ENCODE measurements around the gene ADSL.

ADSL gene

DNA sequence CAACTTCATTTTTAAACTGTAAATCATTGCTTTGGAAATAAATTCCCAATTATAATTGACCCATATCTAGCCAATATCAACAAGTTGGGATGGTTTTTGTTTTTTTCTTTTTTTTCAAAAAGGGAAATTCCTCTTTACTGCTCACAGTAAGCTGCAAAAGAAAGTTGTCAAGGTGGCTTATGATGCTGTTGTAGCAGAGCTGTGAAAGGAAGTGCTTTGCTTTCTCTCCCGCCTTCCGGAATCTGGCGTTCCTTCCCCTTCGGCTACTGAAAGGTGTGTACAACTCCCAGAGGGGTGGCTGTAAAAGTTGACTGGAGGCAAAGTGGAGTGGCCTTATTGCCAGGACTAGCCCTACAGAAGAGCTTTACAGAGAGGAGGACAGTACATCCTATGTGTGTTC is 16.2 kb upstream of the ADSL start:
- Histone ChIP-seq H3K4me1 (ENCODE audit: control insufficient read depth, insufficient read depth, low read length) (peaks cover 43% of the 10 kb centered on the region), H3K36me3 (ENCODE audit: control insufficient read depth, insufficient read depth, low read length) (no peaks in the 10 kb centered on the region), H3K9ac (ENCODE audit: low read depth, low read length) (no peak overlapping the region), H3K27me3 (ENCODE audit: control insufficient read depth, insufficient read depth, low read length) (no peaks in the 10 kb centered on the region), H3K9me3 (ENCODE audit: control insufficient read depth, insufficient read depth, low read length) (no peaks in the 10 kb centered on the region), H3K4me3 (ENCODE audit: low read depth, low read length) (no peak overlapping the region)

DNA sequence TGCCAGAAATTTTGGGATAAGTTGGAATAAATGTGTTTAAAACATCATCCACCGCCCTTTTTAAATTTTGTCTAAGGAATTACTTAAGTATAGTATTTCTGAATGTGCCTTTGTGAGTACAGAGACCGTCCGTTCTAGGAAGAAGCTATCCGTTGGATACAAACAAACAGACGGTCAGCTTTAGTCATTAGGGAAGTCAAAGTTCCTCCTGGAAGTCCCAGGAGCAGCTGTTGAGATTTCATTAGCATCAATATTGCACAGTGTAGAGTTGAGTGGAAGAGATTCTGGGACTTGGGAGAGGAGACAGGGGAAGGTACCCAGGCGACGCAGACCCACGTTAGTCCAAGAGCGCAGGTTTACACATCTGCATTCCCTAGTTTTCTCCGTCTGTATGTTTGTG is 15.7 kb upstream of the ADSL start:
- Histone ChIP-seq H3K9me3 (ENCODE audit: control insufficient read depth, insufficient read depth, low read length) (no peaks in the 10 kb centered on the region), H3K9ac (ENCODE audit: low read depth, low read length) (no peak overlapping the region), H3K36me3 (ENCODE audit: control insufficient read depth, insufficient read depth, low read length) (no peaks in the 10 kb centered on the region), H3K4me1 (ENCODE audit: control insufficient read depth, insufficient read depth, low read length) (peaks cover 38% of the 10 kb centered on the region), H3K4me3 (ENCODE audit: low read depth, low read length) (no peak overlapping the region), H3K27me3 (ENCODE audit: control insufficient read depth, insufficient read depth, low read length) (no peaks in the 10 kb centered on the region)

DNA sequence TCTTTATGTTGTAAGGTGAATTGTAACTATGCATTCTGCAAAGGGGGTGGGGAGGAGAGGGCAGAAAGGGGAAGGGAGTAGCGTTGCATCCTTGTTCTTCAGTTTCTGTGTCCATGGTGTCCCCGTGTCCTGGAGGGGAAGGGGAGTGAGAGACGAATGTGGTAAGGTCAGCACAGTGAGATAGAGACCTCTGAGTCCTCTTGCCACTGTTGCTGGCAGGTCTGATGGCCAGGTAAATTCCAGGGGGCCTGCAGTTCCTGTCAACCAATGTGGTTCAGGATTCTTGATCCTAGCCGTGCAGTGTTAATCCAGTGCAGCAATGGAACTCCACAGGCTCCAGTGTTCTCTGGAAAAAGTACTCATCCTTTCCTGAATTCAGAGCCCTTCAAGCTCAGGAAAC is 14.6 kb upstream of the ADSL start:
- Histone ChIP-seq H3K36me3 (ENCODE audit: control insufficient read depth, insufficient read depth, low read length) (no peaks in the 10 kb centered on the region), H3K4me3 (ENCODE audit: low read depth, low read length) (no peak overlapping the region), H3K4me1 (ENCODE audit: control insufficient read depth, insufficient read depth, low read length) (peaks cover 37% of the 10 kb centered on the region), H3K9me3 (ENCODE audit: control insufficient read depth, insufficient read depth, low read length) (no peaks in the 10 kb centered on the region), H3K27me3 (ENCODE audit: control insufficient read depth, insufficient read depth, low read length) (no peaks in the 10 kb centered on the region), H3K9ac (ENCODE audit: low read depth, low read length) (no peak overlapping the region)

DNA sequence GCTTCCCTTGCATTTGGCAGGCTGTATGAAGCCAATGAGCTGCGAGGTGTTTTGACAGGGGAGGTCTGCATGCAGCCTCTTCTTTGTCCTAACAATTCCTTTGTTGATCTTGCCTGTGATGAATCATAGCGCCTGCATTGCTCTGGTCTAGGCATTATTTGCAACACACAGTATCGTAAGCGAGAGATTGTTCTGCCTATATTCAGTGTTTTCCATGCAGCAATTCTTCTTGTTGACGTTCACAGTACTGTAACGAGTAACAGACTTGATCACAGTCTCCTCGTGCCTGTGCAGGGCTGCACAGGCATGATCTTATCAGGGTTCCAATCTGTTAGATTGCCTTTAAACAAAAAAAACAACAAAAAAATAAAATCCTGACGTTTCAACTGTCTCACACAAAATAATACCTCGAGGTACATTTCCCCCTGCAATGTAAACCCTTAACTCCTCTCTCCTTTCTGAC is 13.9 kb upstream of the ADSL start:
- H3K27me3 ChIP-seq (ENCODE audit: control insufficient read depth, insufficient read depth, low read length), result no peaks in the 10 kb centered on the region
- H3K9me3 ChIP-seq (ENCODE audit: control insufficient read depth, insufficient read depth, low read length), result no peaks in the 10 kb centered on the region
- H3K9ac ChIP-seq (ENCODE audit: low read depth, low read length), result no peak overlapping the region
- no peak overlapping the region for H3K4me3 ChIP-seq (ENCODE audit: low read depth, low read length)
- H3K4me1 ChIP-seq (ENCODE audit: control insufficient read depth, insufficient read depth, low read length), result peaks cover 30% of the 10 kb centered on the region
- no peaks in the 10 kb centered on the region for H3K36me3 ChIP-seq (ENCODE audit: control insufficient read depth, insufficient read depth, low read length)

DNA sequence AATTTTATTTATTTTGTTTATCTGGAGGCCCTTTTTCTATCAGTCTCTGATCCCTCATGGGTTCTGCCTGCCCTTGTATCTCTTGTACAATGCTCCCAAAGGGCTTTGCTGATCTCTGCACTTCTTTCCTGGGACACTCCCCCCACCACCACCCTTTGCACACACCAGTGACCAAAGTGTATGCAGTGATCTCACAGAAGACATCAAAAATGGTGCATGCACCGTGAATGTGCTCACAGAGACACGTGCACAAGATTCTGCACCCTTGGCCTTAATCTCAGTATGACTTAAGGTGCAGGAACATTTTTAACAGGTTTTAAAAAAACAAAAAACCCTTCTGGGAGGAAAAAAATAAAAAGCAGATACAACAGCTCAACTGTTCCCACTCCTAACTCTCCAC is 12.2 kb upstream of the ADSL start:
- Histone ChIP-seq H3K9me3 (ENCODE audit: control insufficient read depth, insufficient read depth, low read length) (no peaks in the 10 kb centered on the region), H3K27me3 (ENCODE audit: control insufficient read depth, insufficient read depth, low read length) (no peaks in the 10 kb centered on the region), H3K4me3 (ENCODE audit: low read depth, low read length) (no peak overlapping the region), H3K4me1 (ENCODE audit: control insufficient read depth, insufficient read depth, low read length) (peaks cover 30% of the 10 kb centered on the region), H3K9ac (ENCODE audit: low read depth, low read length) (no peak overlapping the region), H3K36me3 (ENCODE audit: control insufficient read depth, insufficient read depth, low read length) (no peaks in the 10 kb centered on the region)

DNA sequence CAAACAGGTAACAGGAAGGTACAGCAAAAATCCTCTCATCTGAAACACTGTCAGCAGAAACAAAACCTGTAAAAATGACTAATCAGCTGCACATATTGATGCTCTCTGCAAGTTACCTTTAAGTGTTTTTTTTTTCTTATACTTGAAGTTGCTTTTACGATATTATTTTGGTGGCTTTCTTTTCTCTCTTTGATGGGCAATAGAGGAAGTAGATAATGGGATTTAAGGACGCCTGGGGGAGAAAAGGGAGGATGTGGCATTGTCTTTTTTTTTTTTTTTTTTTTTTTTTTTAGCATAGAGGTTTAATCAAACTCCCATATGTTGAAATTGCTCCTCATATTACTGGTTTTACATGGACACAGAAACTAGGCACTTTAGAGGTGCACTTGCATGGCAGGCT is 11.4 kb upstream of the ADSL start:
- H3K9me3 ChIP-seq (ENCODE audit: control insufficient read depth, insufficient read depth, low read length), result no peaks in the 10 kb centered on the region
- peaks cover 30% of the 10 kb centered on the region for H3K4me1 ChIP-seq (ENCODE audit: control insufficient read depth, insufficient read depth, low read length)
- H3K9ac ChIP-seq (ENCODE audit: low read depth, low read length), result no peak overlapping the region
- H3K4me3 ChIP-seq (ENCODE audit: low read depth, low read length), result no peak overlapping the region
- H3K36me3 ChIP-seq (ENCODE audit: control insufficient read depth, insufficient read depth, low read length), result no peaks in the 10 kb centered on the region
- H3K27me3 ChIP-seq (ENCODE audit: control insufficient read depth, insufficient read depth, low read length), result no peaks in the 10 kb centered on the region

DNA sequence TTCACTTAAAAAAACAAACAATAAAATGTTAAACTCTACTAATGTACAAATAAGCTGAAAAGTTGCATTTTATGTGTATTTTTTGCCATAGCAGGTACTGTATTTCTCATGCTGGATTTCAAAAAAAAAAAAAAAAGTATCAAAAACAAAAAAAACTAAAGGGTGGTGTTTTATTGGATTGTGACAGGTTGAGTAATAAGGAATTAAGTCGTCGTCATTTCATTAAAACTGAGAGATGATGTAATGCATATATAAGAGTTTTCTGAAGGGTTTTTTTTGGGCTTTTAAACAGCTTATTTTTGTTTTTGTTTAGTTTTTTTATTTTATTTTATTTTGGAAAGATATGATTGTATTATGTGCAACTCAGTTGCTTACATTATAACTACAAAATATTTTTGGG is 10.9 kb upstream of the ADSL start:
- Histone ChIP-seq H3K4me1 (ENCODE audit: control insufficient read depth, insufficient read depth, low read length) (peaks cover 29% of the 10 kb centered on the region), H3K9me3 (ENCODE audit: control insufficient read depth, insufficient read depth, low read length) (no peaks in the 10 kb centered on the region), H3K36me3 (ENCODE audit: control insufficient read depth, insufficient read depth, low read length) (no peaks in the 10 kb centered on the region), H3K27me3 (ENCODE audit: control insufficient read depth, insufficient read depth, low read length) (no peaks in the 10 kb centered on the region), H3K4me3 (ENCODE audit: low read depth, low read length) (no peak overlapping the region), H3K9ac (ENCODE audit: low read depth, low read length) (no peak overlapping the region)

DNA sequence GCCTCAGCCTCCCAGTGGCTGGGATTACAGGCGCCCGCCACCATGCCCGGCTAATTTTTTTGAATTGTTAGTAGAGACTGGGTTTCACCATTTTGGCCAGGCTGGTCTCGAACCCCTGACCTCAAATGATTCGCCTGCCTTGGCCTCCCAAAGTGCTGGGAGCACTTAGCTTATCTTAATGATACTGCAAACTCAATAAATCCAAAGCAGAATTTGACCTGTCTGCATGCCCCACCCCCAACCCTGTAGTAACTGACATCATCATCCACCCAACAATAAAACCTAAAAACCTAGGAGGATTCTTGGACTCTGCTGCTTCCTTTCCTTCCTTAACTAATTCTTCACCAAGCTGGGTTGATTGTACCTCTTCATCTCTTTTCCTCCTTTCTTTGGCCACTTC is 6.3 kb upstream of the ADSL start:
- Histone ChIP-seq H3K9me3 (ENCODE audit: control insufficient read depth, insufficient read depth, low read length) (no peaks in the 10 kb centered on the region), H3K4me3 (ENCODE audit: low read depth, low read length) (no peak overlapping the region), H3K27me3 (ENCODE audit: control insufficient read depth, insufficient read depth, low read length) (no peaks in the 10 kb centered on the region), H3K9ac (ENCODE audit: low read depth, low read length) (no peak overlapping the region), H3K4me1 (ENCODE audit: control insufficient read depth, insufficient read depth, low read length) (no peaks in the 10 kb centered on the region), H3K36me3 (ENCODE audit: control insufficient read depth, insufficient read depth, low read length) (no peaks in the 10 kb centered on the region)

DNA sequence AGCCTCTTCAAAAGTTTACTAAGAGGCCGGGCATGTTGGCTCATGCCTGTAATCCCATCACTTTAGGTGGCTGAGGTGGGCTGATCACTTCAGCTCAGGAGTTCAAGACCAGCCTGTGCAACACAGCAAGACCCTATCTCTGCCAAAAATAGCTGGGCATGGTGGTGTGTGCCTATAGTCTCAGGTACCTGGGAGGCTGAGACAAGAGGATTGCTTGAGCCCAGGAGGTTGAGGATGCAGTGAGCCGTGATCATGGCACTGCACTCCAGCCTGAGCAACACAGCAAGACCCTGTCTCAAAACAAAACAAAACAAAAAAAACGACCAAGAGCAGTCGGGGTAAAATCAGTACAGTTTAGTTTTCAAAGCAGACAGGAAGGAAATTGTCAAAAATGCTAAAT is 4.7 kb upstream of the ADSL start:
- Histone ChIP-seq H3K9ac (ENCODE audit: low read depth, low read length) (no peak overlapping the region), H3K36me3 (ENCODE audit: control insufficient read depth, insufficient read depth, low read length) (no peaks in the 10 kb centered on the region), H3K4me1 (ENCODE audit: control insufficient read depth, insufficient read depth, low read length) (no peaks in the 10 kb centered on the region), H3K4me3 (ENCODE audit: low read depth, low read length) (no peak overlapping the region), H3K27me3 (ENCODE audit: control insufficient read depth, insufficient read depth, low read length) (no peaks in the 10 kb centered on the region), H3K9me3 (ENCODE audit: control insufficient read depth, insufficient read depth, low read length) (no peaks in the 10 kb centered on the region)

DNA sequence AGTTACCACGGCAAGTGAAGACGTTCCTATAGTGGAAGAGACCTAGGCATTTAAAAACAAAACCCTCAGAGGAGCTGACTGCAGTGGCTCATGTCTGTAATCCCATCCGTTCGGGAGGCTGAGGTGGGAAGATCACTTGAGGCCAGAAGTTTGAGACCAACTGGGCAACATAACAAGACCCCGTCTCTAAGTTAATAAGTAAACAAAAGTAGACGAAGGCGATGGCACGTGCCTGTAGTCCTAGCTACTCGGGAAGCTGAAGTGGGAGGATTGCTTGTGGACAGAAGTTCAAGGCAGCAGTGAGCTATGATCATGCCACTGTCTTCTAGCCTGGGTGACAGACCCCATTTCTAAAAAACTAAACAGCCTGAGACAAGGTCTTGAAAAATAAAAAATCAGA is 3.8 kb upstream of the ADSL start:
- H3K27me3 ChIP-seq (ENCODE audit: control insufficient read depth, insufficient read depth, low read length), result no peaks in the 10 kb centered on the region
- H3K4me1 ChIP-seq (ENCODE audit: control insufficient read depth, insufficient read depth, low read length), result peaks cover under 1% of the 10 kb centered on the region
- H3K9me3 ChIP-seq (ENCODE audit: control insufficient read depth, insufficient read depth, low read length), result no peaks in the 10 kb centered on the region
- no peak overlapping the region for H3K9ac ChIP-seq (ENCODE audit: low read depth, low read length)
- H3K36me3 ChIP-seq (ENCODE audit: control insufficient read depth, insufficient read depth, low read length), result no peaks in the 10 kb centered on the region
- no peak overlapping the region for H3K4me3 ChIP-seq (ENCODE audit: low read depth, low read length)

DNA sequence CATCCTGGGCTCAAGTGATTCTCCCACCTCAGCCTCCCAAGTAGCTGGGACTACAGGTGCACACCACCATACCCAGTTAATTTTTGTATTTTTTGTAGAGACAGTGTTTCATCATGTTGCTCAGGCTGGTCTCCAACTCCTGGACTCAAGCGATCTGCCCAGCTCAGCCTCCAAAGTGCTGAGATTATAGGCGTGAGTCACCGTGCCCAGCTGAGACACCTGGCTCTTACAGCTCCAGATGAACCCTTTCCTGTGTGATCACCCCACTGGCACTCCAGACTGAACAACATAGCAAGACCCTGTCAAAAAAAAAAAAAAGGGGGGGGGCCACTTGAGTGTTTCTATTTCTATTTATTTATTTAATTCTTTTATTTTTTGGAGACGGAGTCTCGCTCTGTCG is 1.0 kb upstream of the ADSL start:
- no peaks in the 10 kb centered on the region for H3K9me3 ChIP-seq (ENCODE audit: control insufficient read depth, insufficient read depth, low read length)
- H3K9ac ChIP-seq (ENCODE audit: low read depth, low read length), result no peak overlapping the region
- H3K4me1 ChIP-seq (ENCODE audit: control insufficient read depth, insufficient read depth, low read length), result peaks cover 5% of the 10 kb centered on the region
- no peaks in the 10 kb centered on the region for H3K27me3 ChIP-seq (ENCODE audit: control insufficient read depth, insufficient read depth, low read length)
- peaks cover 13% of the 10 kb centered on the region for H3K36me3 ChIP-seq (ENCODE audit: control insufficient read depth, insufficient read depth, low read length)
- peak overlapping the region; percentile 96 for H3K4me3 ChIP-seq (ENCODE audit: low read depth, low read length)

DNA sequence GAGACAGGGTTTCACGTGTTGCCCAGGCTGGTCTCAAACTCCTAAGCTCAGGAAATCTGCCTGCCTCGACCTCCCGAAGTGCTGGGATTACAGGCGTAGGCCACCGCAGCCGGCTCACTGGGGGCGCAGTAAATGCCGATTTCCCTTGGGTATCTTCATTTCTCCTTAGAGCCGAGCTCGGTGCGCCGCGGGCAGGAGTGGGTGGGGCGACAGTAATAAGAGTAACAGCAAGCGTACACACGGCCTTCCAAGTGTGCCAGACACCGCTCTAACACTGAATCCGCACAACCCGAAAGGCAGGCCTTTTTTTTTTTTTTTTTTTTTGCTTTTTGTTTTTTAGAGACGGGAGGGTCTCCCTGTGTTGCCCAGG is 500 bp upstream of the ADSL start:
- Histone ChIP-seq H3K9me3 (ENCODE audit: control insufficient read depth, insufficient read depth, low read length) (no peaks in the 10 kb centered on the region), H3K4me1 (ENCODE audit: control insufficient read depth, insufficient read depth, low read length) (peaks cover 5% of the 10 kb centered on the region)

DNA sequence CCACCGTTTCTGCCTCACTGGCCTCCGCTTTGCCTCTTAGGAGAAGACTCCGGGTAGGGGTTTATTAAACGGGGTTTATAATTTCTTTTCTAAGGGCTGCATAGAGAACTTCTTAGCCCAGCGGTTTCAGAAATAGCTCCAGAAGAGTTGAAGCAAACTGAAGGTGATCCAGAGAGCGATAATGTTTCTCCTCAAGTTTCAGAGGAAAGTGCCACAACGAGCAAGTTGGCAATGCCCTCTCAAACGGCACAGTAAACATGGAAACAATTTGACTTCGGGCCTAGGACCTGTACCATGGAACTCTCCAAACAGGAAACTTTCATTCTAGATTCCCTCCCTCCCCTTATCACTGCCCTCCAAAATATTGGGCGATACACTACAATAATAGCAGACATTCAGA is 1.0 kb downstream of the ADSL start:
- H3K9ac ChIP-seq (ENCODE audit: low read depth, low read length), result peak overlapping the region; percentile 71
- H3K36me3 ChIP-seq (ENCODE audit: control insufficient read depth, insufficient read depth, low read length), result peaks cover 27% of the 10 kb centered on the region
- H3K27me3 ChIP-seq (ENCODE audit: control insufficient read depth, insufficient read depth, low read length), result no peaks in the 10 kb centered on the region
- no peaks in the 10 kb centered on the region for H3K9me3 ChIP-seq (ENCODE audit: control insufficient read depth, insufficient read depth, low read length)
- peaks cover 5% of the 10 kb centered on the region for H3K4me1 ChIP-seq (ENCODE audit: control insufficient read depth, insufficient read depth, low read length)
- peak overlapping the region; percentile 96 for H3K4me3 ChIP-seq (ENCODE audit: low read depth, low read length)

More for the DNA sequence above, 500 bp upstream of the ADSL start:
- H3K27me3 ChIP-seq (ENCODE audit: control insufficient read depth, insufficient read depth, low read length), result no peaks in the 10 kb centered on the region
- peaks cover 19% of the 10 kb centered on the region for H3K36me3 ChIP-seq (ENCODE audit: control insufficient read depth, insufficient read depth, low read length)
- peak overlapping the region; percentile 96 for H3K4me3 ChIP-seq (ENCODE audit: low read depth, low read length)
- H3K9ac ChIP-seq (ENCODE audit: low read depth, low read length), result peak overlapping the region; percentile 88
